ENCODE data around the gene HRH2.

The HRH2 gene

GRCh38 chr5:175693741-175694140 lies 35.9 kb downstream of the HRH2 start:
- no peak for FAIRE-seq

- FAIRE-seq, result no peak
Measured at GRCh38 chr5:175694371-175695160, 36.7 kb downstream of the HRH2 start.

GRCh38 chr5:175695161-175696126 lies 37.6 kb downstream of the HRH2 start:
- FAIRE-seq, result no peak

- no peak for FAIRE-seq
Measured at GRCh38 chr5:175696139-175696854, 38.4 kb downstream of the HRH2 start.

- FAIRE-seq, result no peak
Measured at GRCh38 chr5:175696855-175697198, 39.0 kb downstream of the HRH2 start.

GRCh38 chr5:175697846-175698245 lies 40.0 kb downstream of the HRH2 start:
- FAIRE-seq, result no peak

GRCh38 chr5:175698401-175699115 lies 40.7 kb downstream of the HRH2 start:
- no peak for FAIRE-seq

- FAIRE-seq, result no peak
Measured at GRCh38 chr5:175700991-175701390, 43.1 kb downstream of the HRH2 start.

- FAIRE-seq, result no peak
Measured at GRCh38 chr5:175701797-175702196, 43.9 kb downstream of the HRH2 start.

- FAIRE-seq, result no peak
Measured at GRCh38 chr5:175706499-175706898, 48.6 kb downstream of the HRH2 start.

GRCh38 chr5:175707751-175708375 lies 50.0 kb downstream of the HRH2 start:
- FAIRE-seq, result no peak

- no peak for FAIRE-seq
Measured at GRCh38 chr5:175709276-175709781, 51.5 kb downstream of the HRH2 start.

GRCh38 chr5:175710326-175710725 lies 52.5 kb downstream of the HRH2 start:
- FAIRE-seq, result no peak

GRCh38 chr5:175711031-175711430 lies 53.2 kb downstream of the HRH2 start:
- FAIRE-seq, result no peak

GRCh38 chr5:175711472-175712312 lies 53.8 kb downstream of the HRH2 start:
- FAIRE-seq, result no peak

GRCh38 chr5:175712313-175712680 lies 54.4 kb downstream of the HRH2 start:
- FAIRE-seq, result no peak

GRCh38 chr5:175712681-175713085 lies 54.8 kb downstream of the HRH2 start:
- no peak for FAIRE-seq

GRCh38 chr5:175713930-175714329 lies 56.1 kb downstream of the HRH2 start:
- no peak for FAIRE-seq

- FAIRE-seq, result no peak
Measured at GRCh38 chr5:175714479-175715085, 56.7 kb downstream of the HRH2 start.

All from TTC549 (cell line).